NT2/D1 (cell line): ENCODE data around the gene NOC3L.

Experiments
- YY1 ChIP-seq: IDR thresholded peaks from 2 replicates; pipeline ENCODE4 v1.6.1; 2011; ENCODE audit not compliant: insufficient read length, insufficient read depth
- ZNF274 ChIP-seq: IDR thresholded peaks from 2 replicates; pipeline ENCODE4 v1.6.1; 2011; ENCODE audit warnings: mild to moderate bottlenecking, low read depth, low read length

- TF ChIP-seq YY1 = no peak
- TF ChIP-seq ZNF274 = no peak
These were observed 27.9 kb downstream of the NOC3L start for GRCh38 chr10:94334857-94335256.
